Natural killer cell treated with Interleukin-12 subunit alpha and Interleukin-12 subunit beta and Interleukin-15 and Interleukin-18, amount 100 ng/mL, for 72 hours (primary cell): ENCODE measurements around the gene ANKLE1. TPM values are rescaled to one million over a fixed set of nuclear protein-coding genes. Genes with fewer than 3 reads are reported as not detected.

ENCODE experiments used
- ATAC-seq, 2 donors: fragments of 150-1000 bp; cut with Tn5 transposase in 1 of 2; sonication (Bioruptor Pico), chemical (Tn5 transposase) in 1 of 2; 2 replicates each; pipeline ENCODE4 v1.10.0; 2021
- DNase-seq: peaks from one replicate; pipeline ENCODE4 v3.0.0; 2022; ENCODE audit warnings: low spot score
- H3K27ac Mint-ChIP-seq, 2 donors: 1 replicate in 1 of 2; 2 replicates in 1 of 2; pipeline ENCODE4 v1.8.0; 2022; ENCODE audit warnings: mixed read lengths in 2 of 2, mild to moderate bottlenecking in 1 of 2, moderate library complexity in 1 of 2
- H3K27me3 Mint-ChIP-seq, 2 donors: 1 replicate in 1 of 2; 2 replicates in 1 of 2; pipeline ENCODE4 v1.8.0; 2022; ENCODE audit warnings: mixed read lengths in 2 of 2
- H3K36me3 Mint-ChIP-seq: one replicate; pipeline ENCODE4 v1.8.0; 2022; ENCODE audit warnings: mixed read lengths
- H3K4me1 Mint-ChIP-seq, 2 donors: 1 replicate in 1 of 2; 2 replicates in 1 of 2; pipeline ENCODE4 v1.8.0; 2022; ENCODE audit warnings: low read depth in 2 of 2, mixed read lengths in 2 of 2, mild to moderate bottlenecking in 1 of 2
- H3K4me3 Mint-ChIP-seq: one replicate; pipeline ENCODE4 v1.8.0; 2022; ENCODE audit warnings: mixed read lengths
- H3K9me3 Mint-ChIP-seq: 2 replicates; pipeline ENCODE4 v1.8.0; 2022; ENCODE audit warnings: mixed read lengths
- total RNA-seq, 2 donors: library from RNA; stranded (reverse); gene quantifications; one replicate each; pipeline ENCODE4 v1.2.3, GENCODE V29; 2022

ANKLE1 gene
- total RNA-seq, 2 donors from 2014 or later: 2.0 to 34.6 TPM

DNA sequence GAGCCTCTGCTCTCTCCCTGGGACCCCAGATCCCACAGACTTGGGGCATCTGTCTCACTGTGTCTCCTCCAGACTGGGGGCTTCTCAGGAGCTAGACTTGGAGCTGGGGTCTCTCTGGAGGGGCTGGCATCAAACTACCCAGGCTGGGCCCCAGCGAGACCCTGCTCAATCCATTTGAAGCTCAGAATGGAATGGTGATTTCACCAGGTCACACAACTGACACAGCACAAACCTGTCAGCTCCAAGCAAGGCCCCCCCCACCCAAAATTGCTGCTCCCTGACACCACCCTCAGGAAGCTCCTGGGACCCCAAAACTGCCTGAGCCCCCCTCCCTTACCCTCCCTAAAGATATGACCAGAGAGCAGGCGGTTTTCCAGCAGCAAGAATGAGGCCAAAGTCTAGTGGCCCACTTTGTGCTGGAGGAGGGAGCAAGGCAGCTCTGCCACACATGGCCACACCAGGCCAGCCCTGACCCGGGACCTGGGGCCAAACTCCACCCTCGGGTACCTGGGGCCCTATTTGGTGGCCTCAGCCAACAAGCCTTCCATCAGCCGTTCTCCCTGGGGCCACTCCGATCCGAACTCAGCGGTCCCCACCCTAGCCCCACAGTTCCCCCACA, 38.4 kb upstream of the ANKLE1 start:
- DNase-seq (no peak), ATAC-seq (no peak)
- Mint-ChIP-seq H3K27ac (no peak overlapping the region), H3K4me3 (peak overlapping the region; percentile 10), H3K36me3 (no peaks in the 10 kb centered on the region), H3K4me1 (peaks cover 6% of the 10 kb centered on the region in 2 donors), H3K9me3 (no peaks in the 10 kb centered on the region), H3K27me3 (no peaks in the 10 kb centered on the region)

GRCh38 chr19:17243830-17244617, 37.7 kb upstream of the ANKLE1 start:
- DNase-seq (no peak), ATAC-seq (no peak)
- Mint-ChIP-seq H3K9me3 (no peaks in the 10 kb centered on the region), H3K4me1 (peaks cover 6% of the 10 kb centered on the region in 2 donors), H3K27me3 (no peaks in the 10 kb centered on the region), H3K27ac (no peak overlapping the region), H3K36me3 (no peaks in the 10 kb centered on the region), H3K4me3 (peak overlapping the region; percentile 42)

DNA sequence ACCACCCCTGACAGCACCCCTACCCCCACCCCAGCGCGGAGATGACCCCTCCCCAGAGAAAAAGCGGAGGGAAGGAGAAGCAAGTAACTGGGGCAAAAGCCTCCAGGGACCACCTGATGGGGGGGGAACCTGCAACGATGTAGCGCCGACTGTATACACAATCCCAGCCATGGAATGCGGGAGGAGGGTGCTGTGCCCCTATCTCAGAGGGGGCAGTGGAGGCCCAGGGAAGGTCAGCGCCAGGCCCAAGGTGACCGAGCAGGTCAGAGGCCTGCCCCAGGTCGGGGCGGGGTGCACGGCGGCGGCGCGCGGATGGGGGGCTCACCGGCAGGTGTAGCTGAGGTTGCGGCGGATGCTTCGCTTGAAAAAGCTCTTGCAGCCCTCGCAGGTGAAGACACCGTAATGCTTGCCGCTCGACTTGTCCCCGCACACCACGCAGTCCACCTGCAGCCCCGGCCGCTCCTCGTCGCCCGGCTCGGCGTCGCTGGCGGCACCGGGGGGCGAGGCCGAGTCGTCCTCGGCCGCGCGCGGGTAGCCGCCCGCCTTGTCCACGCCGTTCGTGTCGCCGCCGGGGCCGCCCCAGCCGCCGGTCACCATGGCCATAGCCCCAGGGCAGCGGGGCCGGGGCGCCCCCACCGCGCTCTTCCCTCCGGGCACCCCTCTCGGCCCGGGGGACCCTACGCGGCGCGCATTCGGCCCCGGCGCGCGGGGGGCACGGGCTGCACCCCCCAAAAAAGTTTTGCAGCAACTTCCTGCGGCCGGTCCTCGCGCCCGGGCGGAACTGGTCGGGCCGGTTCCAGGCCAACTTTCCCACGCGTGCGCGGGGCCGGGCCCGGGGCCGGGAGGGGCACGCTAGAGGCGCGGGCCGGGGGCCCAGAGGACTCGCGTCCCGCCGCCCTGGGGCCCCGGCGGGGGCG, 36.8 kb upstream of the ANKLE1 start:
- no peak overlapping the region for H3K27ac Mint-ChIP-seq
- H3K36me3 Mint-ChIP-seq: no peaks in the 10 kb centered on the region
- H3K4me3 Mint-ChIP-seq: peak overlapping the region; percentile 42
- no peaks in the 10 kb centered on the region for H3K9me3 Mint-ChIP-seq
- DNase-seq (no peak), ATAC-seq (no peak)
- H3K4me1 Mint-ChIP-seq: peaks cover 6% of the 10 kb centered on the region in 2 donors
- H3K27me3 Mint-ChIP-seq: no peaks in the 10 kb centered on the region

DNA sequence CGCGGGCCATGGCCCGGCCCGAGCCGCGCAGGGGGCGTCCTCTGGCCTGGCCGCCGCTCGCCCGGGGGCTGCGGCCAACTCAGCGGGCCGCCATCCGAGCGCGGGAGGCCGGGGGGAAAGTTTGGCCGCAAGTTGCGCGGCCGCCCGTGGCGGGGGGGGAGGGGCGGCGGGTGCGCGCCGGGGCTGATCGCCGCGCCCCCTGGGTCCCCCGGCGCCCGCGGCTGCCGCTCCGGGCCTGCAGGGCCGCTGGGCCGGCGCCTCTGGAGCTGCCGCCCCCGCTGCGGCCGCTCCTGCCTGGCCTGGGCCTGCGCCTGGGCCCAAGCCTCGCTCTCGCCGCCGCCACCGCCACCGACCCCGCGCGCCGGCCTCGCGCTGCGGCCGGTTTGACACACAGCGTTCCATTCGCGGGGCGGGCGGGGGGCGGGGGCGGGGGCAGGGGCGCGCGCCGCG, 36.1 kb upstream of the ANKLE1 start, which contains the start of gene NR2F6:
Gene NR2F6 (minus strand): TSS at position 385 of the 450 bp plus-strand sequence. CDS start 699 bp downstream, outside the sequence.
- Mint-ChIP-seq H3K36me3 (no peaks in the 10 kb centered on the region), H3K27ac (peak within 1 kb of the TSS; percentile 34 to 50), H3K4me1 (peaks cover 6% of the 10 kb centered on the region in 2 donors), H3K27me3 (no peaks in the 10 kb centered on the region), H3K4me3 (peak within 1 kb of the TSS; percentile 70), H3K9me3 (no peaks in the 10 kb centered on the region)
- ATAC-seq (peak in 1 of 2 donors; percentile 22), DNase-seq (no peak)

GRCh38 chr19:17246681-17247425, 34.8 kb upstream of the ANKLE1 start:
- Mint-ChIP-seq H3K4me3 (peak overlapping the region; percentile 70), H3K36me3 (no peaks in the 10 kb centered on the region), H3K9me3 (no peaks in the 10 kb centered on the region), H3K27me3 (no peaks in the 10 kb centered on the region), H3K4me1 (peaks cover 6% of the 10 kb centered on the region in 2 donors), H3K27ac (peak overlapping the region in 1 of 2 donors; percentile 34)
- DNase-seq: no peak
- no peak for ATAC-seq

- H3K27ac Mint-ChIP-seq: no peak overlapping the region
- H3K27me3 Mint-ChIP-seq: no peaks in the 10 kb centered on the region
- H3K4me3 Mint-ChIP-seq: no peak overlapping the region
- peaks cover 6% of the 10 kb centered on the region in 2 donors for H3K4me1 Mint-ChIP-seq
- no peaks in the 10 kb centered on the region for H3K36me3 Mint-ChIP-seq
- DNase-seq (no peak), ATAC-seq (no peak)
- H3K9me3 Mint-ChIP-seq: no peaks in the 10 kb centered on the region
Measured at GRCh38 chr19:17248011-17248776, 33.5 kb upstream of the ANKLE1 start.

- DNase-seq: no peak
- no peaks in the 10 kb centered on the region for H3K9me3 Mint-ChIP-seq
Measured at GRCh38 chr19:17249887-17250548, 31.7 kb upstream of the ANKLE1 start.

DNA sequence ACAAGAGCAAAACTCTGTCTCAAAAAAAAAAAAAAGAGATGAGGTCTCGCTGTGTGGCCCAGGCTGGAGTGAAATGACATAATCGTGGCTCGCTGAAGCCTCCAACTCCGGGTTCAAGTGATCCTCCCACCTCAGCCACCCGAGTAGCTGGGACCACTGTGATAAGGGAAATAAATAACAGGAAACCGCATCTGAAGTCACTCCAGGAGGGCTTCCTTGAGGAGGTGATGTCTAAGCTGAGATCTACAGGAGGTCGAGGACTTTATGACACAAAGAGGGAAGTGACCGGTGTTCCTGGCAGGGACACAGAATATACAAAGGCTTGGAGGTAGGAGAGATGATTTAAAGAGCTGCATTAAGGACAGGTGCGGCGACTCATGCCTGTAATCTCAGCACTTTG, 27.1 kb upstream of the ANKLE1 start:
- H3K36me3 Mint-ChIP-seq: no peaks in the 10 kb centered on the region
- H3K27ac Mint-ChIP-seq: no peak overlapping the region
- H3K4me1 Mint-ChIP-seq: no peaks in the 10 kb centered on the region
- DNase-seq: no peak
- no peak overlapping the region for H3K4me3 Mint-ChIP-seq
- no peaks in the 10 kb centered on the region for H3K9me3 Mint-ChIP-seq
- ATAC-seq: no peak
- peaks cover 0 to 2% of the 10 kb centered on the region in 2 donors for H3K27me3 Mint-ChIP-seq

More at GRCh38 chr19:17249887-17250548, 31.7 kb upstream of the ANKLE1 start:
- Mint-ChIP-seq H3K27ac (no peak overlapping the region), H3K27me3 (no peaks in the 10 kb centered on the region), H3K4me1 (peaks cover 6% of the 10 kb centered on the region in 2 donors), H3K4me3 (no peak overlapping the region), H3K36me3 (no peaks in the 10 kb centered on the region)
- ATAC-seq: no peak

DNA sequence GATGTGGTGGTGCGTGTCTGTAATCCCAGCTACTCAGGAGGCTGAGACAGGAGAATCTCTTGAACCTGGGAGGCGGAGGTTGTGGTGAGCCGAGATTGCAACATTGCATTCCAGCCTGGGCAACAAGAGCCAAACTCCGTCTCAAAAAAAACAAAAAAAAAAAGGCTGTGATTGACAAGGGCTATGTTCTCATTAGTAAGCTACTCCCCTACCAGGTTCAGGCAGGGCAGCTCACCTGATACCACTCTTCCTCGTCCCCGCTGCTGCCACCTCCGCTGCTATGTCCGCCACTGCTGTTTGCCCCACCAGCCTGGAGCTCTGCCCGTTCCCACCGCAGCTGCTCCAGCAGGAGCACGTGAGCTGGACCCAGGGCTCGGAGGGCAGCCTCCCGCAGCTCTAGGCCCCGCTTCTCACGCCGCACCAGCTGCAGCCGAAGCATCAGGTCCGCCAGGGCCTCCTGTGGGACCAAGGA, 26.5 kb upstream of the ANKLE1 start:
- Mint-ChIP-seq H3K27me3 (peaks cover 0 to 2% of the 10 kb centered on the region in 2 donors), H3K27ac (no peak overlapping the region), H3K36me3 (no peaks in the 10 kb centered on the region), H3K9me3 (no peaks in the 10 kb centered on the region), H3K4me3 (no peak overlapping the region), H3K4me1 (no peaks in the 10 kb centered on the region)
- DNase-seq (no peak), ATAC-seq (no peak)

DNA sequence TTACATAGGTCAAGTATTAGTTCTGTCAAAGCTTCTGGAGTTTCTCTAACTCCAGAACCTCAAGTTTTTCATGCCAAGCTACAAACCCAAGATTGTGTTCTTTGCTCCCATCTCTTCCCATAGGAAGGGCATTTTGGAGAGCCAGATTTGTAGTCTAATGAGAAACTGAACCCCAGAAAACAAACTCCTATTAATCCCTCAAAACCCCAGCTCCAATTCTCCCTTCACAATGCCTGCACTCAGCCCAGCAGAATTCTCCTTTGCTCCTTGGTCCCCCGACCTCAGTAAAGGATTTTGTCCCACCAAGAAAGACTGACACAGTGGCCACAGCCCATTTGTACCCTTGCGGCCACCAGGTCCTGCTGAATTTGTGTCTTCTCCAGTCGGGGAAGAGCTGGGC, 25.6 kb upstream of the ANKLE1 start:
- Mint-ChIP-seq H3K4me3 (no peak overlapping the region), H3K36me3 (no peaks in the 10 kb centered on the region), H3K27ac (no peak overlapping the region), H3K4me1 (peaks cover 5 to 6% of the 10 kb centered on the region in 2 donors), H3K27me3 (peaks cover 0 to 5% of the 10 kb centered on the region in 2 donors), H3K9me3 (no peaks in the 10 kb centered on the region)
- ATAC-seq (no peak), DNase-seq (no peak)

DNA sequence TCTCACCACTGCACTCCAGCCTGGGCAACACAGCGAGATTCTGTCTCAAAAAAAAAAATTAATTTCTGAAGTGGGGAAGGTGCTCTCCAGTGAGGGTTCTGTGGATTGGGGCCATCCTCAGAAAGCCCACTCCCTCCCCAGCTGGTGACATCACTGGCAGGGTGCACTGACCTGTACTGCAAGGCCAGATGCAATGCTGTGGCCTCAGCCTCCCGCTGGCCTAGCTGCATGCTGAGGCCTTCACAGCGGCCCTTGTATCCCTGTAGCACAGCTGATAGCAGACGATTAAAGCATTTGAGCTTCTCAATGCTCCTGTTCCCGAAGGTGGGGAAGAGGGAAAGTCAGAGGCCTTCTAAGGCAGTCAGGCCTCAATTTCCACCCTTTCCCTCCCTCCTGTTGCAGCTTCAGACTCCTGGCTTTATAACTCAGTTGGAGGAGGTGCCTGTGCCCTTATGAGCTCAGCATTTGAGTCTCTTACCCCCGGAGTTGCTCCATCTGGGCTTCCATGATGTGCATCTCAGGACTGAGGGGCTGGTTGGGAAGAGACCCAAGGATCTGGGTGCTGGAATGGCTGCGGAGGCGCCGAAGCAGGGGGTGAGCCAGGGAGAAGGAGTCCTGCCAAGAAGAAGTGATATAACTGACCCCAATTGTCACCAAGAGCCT, 22.5 kb upstream of the ANKLE1 start:
- H3K27ac Mint-ChIP-seq: no peak overlapping the region
- H3K4me1 Mint-ChIP-seq: peaks cover 6 to 7% of the 10 kb centered on the region in 2 donors
- DNase-seq (no peak), ATAC-seq (no peak)
- no peak overlapping the region for H3K4me3 Mint-ChIP-seq
- H3K27me3 Mint-ChIP-seq: peaks cover 0 to 5% of the 10 kb centered on the region in 2 donors
- H3K9me3 Mint-ChIP-seq: no peaks in the 10 kb centered on the region
- H3K36me3 Mint-ChIP-seq: no peaks in the 10 kb centered on the region
